HepG2 (cell line): Measurements from ENCODE around the gene ARMC8. TPM values are rescaled to one million over a fixed set of nuclear protein-coding genes. Genes with fewer than 3 reads are reported as not detected.

ENCODE experiments used
- ATAC-seq: fragments of 200-7000 bp; cut with Tn5 transposase; 3 replicates; pipeline ENCODE4 v1.9.1; 2020; ENCODE audit warnings: mild to moderate bottlenecking, moderate library complexity
- BruUV-seq: library from RNA; stranded (reverse); fragments of 400-500 nt; replicated peaks from 2 replicates; lab custom pipeline; 2021; lab: Mats Ljungman, UMichigan
- CTCF ChIA-PET: fragments of 300-600 bp; formaldehyde crosslinking; extraction: SDS; loops from one replicate; lab custom pipeline; 2021; ENCODE audit warnings: low total read pairs, inconsistent platforms, low intra/inter-chr PET ratio; lab: Yijun Ruan, JAX
- POLR2A ChIA-PET: fragments of 350-600 bp; sonication (Branson Sonifier 250); formaldehyde crosslinking; loops from one replicate; lab custom pipeline; 2020; ENCODE audit warnings: antibody characterized with exemption, inconsistent platforms; lab: Yijun Ruan, JAX
- DNase-seq: peaks from one replicate; pipeline ENCODE4 v3.0.0-alpha.2; 2015; ENCODE audit warnings: low spot score
- FAIRE-seq: peaks from 3 replicates; lab custom pipeline; 2011; peaks lifted over from hg19 to GRCh38; lab: Jason Lieb, UNC
- H2AFZ ChIP-seq: one replicate; pipeline ENCODE4 v1.6.1; 2011; ENCODE audit warnings: low read length, inconsistent platforms
- H3K27ac ChIP-seq: fragments of 300-600 bp; 3 replicates; pipeline ENCODE4 v1.8.0; 2011; ENCODE audit warnings: mixed run types, mild to moderate bottlenecking, mixed read lengths, low read length, inconsistent platforms; ENCODE audit not compliant: insufficient read depth; ENCODE audit errors: extremely low read length
- H3K27me3 ChIP-seq, 2 experiments: fragments of 200-600 bp in 1 of 2; 2 replicates in 1 of 2; 3 replicates in 1 of 2; pipeline versions ENCODE4 v1.6.0 to v1.8.0; 2011; ENCODE audit warnings: low read length in 2 of 2, mild to moderate bottlenecking in 2 of 2, moderate library complexity in 2 of 2, inconsistent platforms in 1 of 2; ENCODE audit not compliant: insufficient read depth in 2 of 2, control insufficient read depth in 1 of 2
- H3K36me3 ChIP-seq, 2 experiments: fragments of 200-600 bp in 1 of 2; replicated peaks in 1 of 2; 2 replicates in 1 of 2; 3 replicates in 1 of 2; pipeline versions ENCODE4 v1.5.1 to v1.8.0; 2011; ENCODE audit warnings: low read length in 2 of 2, inconsistent platforms in 1 of 2; ENCODE audit not compliant: insufficient read depth in 2 of 2, control insufficient read depth in 1 of 2
- H3K4me1 ChIP-seq: 2 replicates; pipeline ENCODE4 v1.5.1; 2012; ENCODE audit warnings: low read length, inconsistent platforms; ENCODE audit not compliant: insufficient read depth
- H3K4me2 ChIP-seq: 2 replicates; pipeline ENCODE4 v1.6.0; 2011; ENCODE audit warnings: low read depth, low read length, inconsistent platforms
- H3K4me3 ChIP-seq, 3 experiments: fragments of 200-600 bp in 1 of 3; sonication (generic), shearing (Covaris generic) in 1 of 3; replicated peaks in 1 of 3; 2 replicates each; pipeline ENCODE4 v1.5.1; 2011 to 2016; ENCODE audit warnings: low read length in 3 of 3, inconsistent platforms in 2 of 3, low read depth in 2 of 3, mild to moderate bottlenecking in 2 of 3, control low read depth in 1 of 3, mixed read lengths in 1 of 3; ENCODE audit not compliant: insufficient read depth in 1 of 3
- H3K79me2 ChIP-seq: one replicate; pipeline ENCODE4 v1.6.1; 2011; ENCODE audit warnings: low read length, inconsistent platforms; ENCODE audit not compliant: insufficient read depth
- H3K9ac ChIP-seq: 2 replicates; pipeline ENCODE4 v1.6.0; 2011; ENCODE audit warnings: mild to moderate bottlenecking, low read depth, low read length, inconsistent platforms; ENCODE audit not compliant: insufficient read depth
- H3K9me3 ChIP-seq: 2 replicates; pipeline ENCODE4 v1.5.1; 2012; ENCODE audit warnings: mild to moderate bottlenecking, low read length
- H4K20me1 ChIP-seq: 2 replicates; pipeline ENCODE4 v1.6.0; 2011; ENCODE audit warnings: inconsistent platforms, mild to moderate bottlenecking, low read length, moderate library complexity; ENCODE audit not compliant: insufficient read depth
- CC2D1A ChIP-seq: sonication (generic); formaldehyde crosslinking; IDR thresholded peaks from 2 replicates; pipeline ENCODE4 v1.8.1; 2023; ENCODE audit warnings: mild to moderate bottlenecking, missing genetic modification reagents
- CREB1 ChIP-seq, 2 experiments: fragments of 450-650 bp in 1 of 2; IDR thresholded peaks; 2 replicates each; pipeline ENCODE4 v1.6.1; 2016 to 2017; ENCODE audit warnings: control low read depth in 1 of 2, mild to moderate bottlenecking in 1 of 2, missing compliant biosample characterization in 1 of 2, missing genetic modification characterization in 1 of 2
- DRAP1 ChIP-seq: IDR thresholded peaks from 2 replicates; pipeline ENCODE4 v1.6.1; 2016; ENCODE audit warnings: missing genetic modification reagents, missing compliant biosample characterization
- E2F2 ChIP-seq: sonication (generic); formaldehyde crosslinking; IDR thresholded peaks from 2 replicates; pipeline ENCODE4 v1.4.0; 2020; ENCODE audit warnings: missing genetic modification reagents, borderline replicate concordance
- FIP1L1 ChIP-seq: fragments of 200-400 bp; formaldehyde crosslinking; IDR thresholded peaks from 2 replicates; pipeline ENCODE4 v1.6.1; 2018; ENCODE audit warnings: low read depth, mild to moderate bottlenecking, low read length, moderate library complexity, borderline replicate concordance; ENCODE audit not compliant: insufficient read depth
- NFATC3 ChIP-seq: sonication (generic); formaldehyde crosslinking; IDR thresholded peaks from 2 replicates; pipeline ENCODE4 v1.5.1; 2020; ENCODE audit warnings: mild to moderate bottlenecking, missing genetic modification reagents
- PHF8 ChIP-seq: sonication (generic); formaldehyde crosslinking; IDR thresholded peaks from 2 replicates; pipeline ENCODE4 v1.5.0; 2020; ENCODE audit warnings: missing genetic modification reagents
- RFX5 ChIP-seq: IDR thresholded peaks from 2 replicates; pipeline ENCODE4 v1.6.1; 2011; ENCODE audit warnings: low read depth, low read length, improper control_type of control experiment
- USF2 ChIP-seq, 2 experiments: sonication (generic) in 1 of 2; formaldehyde crosslinking in 1 of 2; IDR thresholded peaks; 2 replicates each; pipeline versions ENCODE4 v1.5.1 to v1.6.1; 2011 to 2020; ENCODE audit warnings: borderline replicate concordance in 1 of 2, low read depth in 1 of 2, low read length in 1 of 2, mild to moderate bottlenecking in 1 of 2, missing genetic modification reagents in 1 of 2, moderate library complexity in 1 of 2
- ZNF350 ChIP-seq: sonication (generic); formaldehyde crosslinking; IDR thresholded peaks from 2 replicates; pipeline ENCODE4 v1.4.0; 2020; ENCODE audit warnings: mild to moderate bottlenecking, low read depth, missing genetic modification reagents, borderline replicate concordance
- ZNF451 ChIP-seq: sonication (generic); formaldehyde crosslinking; IDR thresholded peaks from 2 replicates; pipeline ENCODE4 v1.5.0; 2020; ENCODE audit warnings: mild to moderate bottlenecking, missing genetic modification reagents
- ZNF547 ChIP-seq: sonication (generic); formaldehyde crosslinking; IDR thresholded peaks from 2 replicates; pipeline ENCODE4 v1.5.1; 2020; ENCODE audit warnings: mild to moderate bottlenecking, missing genetic modification reagents
- ZNF720 ChIP-seq: sonication (generic); formaldehyde crosslinking; IDR thresholded peaks from 2 replicates; pipeline ENCODE4 v1.4.0; 2020; ENCODE audit warnings: missing genetic modification reagents
- WGBS: methylation state at CpG from one replicate; pipeline ENCODE4 v1.1.6; 2017; ENCODE audit warnings: low lambda C conversion rate; 5-methylcytosine and 5-hydroxymethylcytosine counted together
- in situ Hi-C: cut with HindIII; loops from 2 replicates; pipeline ENCODE4 v1.10.0; 2017; ENCODE audit warnings: low pct_unique_long_range_greater_than_20kb; ENCODE audit not compliant: extremely low pct_ligation_motif_present
- intact Hi-C: fragments of 100-400 bp; cut with micrococcal nuclease; formaldehyde crosslinking; loops from one replicate; pipeline ENCODE4 v1.10.0; 2022; ENCODE audit not compliant: unreplicated experiment
- polyA plus RNA-seq, 8 experiments: library from polyadenylated mRNA; depleted of rRNA in 3 of 8; stranded (reverse) in 7 of 8; unstranded in 1 of 8; fragments of >200 nt; fragmentation: Illumina TruSeq in 4 of 8; extraction: Trizol in 4 of 8; gene quantifications; 2 replicates each; pipeline versions ENCODE4 v1.2.1 to v1.2.3, GENCODE V29; 2011 to 2016; ENCODE audit warnings: low read depth in 4 of 8, missing spikeins in 1 of 8, mixed read lengths in 1 of 8; ENCODE audit not compliant: insufficient read depth in 1 of 8
- total RNA-seq, 5 experiments: library from RNA; depleted of rRNA; stranded (reverse); fragments of >200 nt; fragmentation: Illumina TruSeq; extraction: Trizol; gene quantifications; 2 replicates each; pipeline ENCODE4 v1.2.3, GENCODE V29; 2016; ENCODE audit warnings: low read depth in 1 of 5
- TF ChIP-seq, protein P1 (sequence below): sonication (generic); formaldehyde crosslinking; IDR thresholded peaks from 2 replicates; pipeline ENCODE4 v1.8.0; 2022; ENCODE audit warnings: low read depth, missing genetic modification reagents

ARMC8 gene
- total and polyA plus RNA-seq, 2 of the 13 experiments (the other 11 are each of a cell fraction or from before 2014, with no cell fraction given), result 38.9 to 55.3 TPM

- ChIA-PET POLR2A (interaction anchor here (1.7 kb wide), 1 partner anchor 8 kb away, joined by 12 read pairs; the partner anchor contains the start of gene ARMC8), CTCF (no interaction called here)
- H2AFZ ChIP-seq, result no peak overlapping the region
- TF ChIP-seq FIP1L1 (no peak), CC2D1A (CRISPR knock-in tag) (no peak), NFATC3 (CRISPR knock-in tag) (no peak), PHF8 (CRISPR knock-in tag) (no peak), E2F2 (CRISPR knock-in tag) (no peak), CREB1 (IDR thresholded peaks at IDR 0.05) (no peak), CREB1 (CRISPR knock-in tag; IDR thresholded peaks at IDR 0.05) (no peak), ZNF720 (CRISPR knock-in tag) (no peak), RFX5 (no peak), ZNF547 (CRISPR knock-in tag) (no peak), USF2 (IDR thresholded peaks at IDR 0.05; ENCODE audit: low read depth, low read length) (no peak), USF2 (CRISPR knock-in tag; IDR thresholded peaks at IDR 0.05; ENCODE audit: borderline replicate concordance) (no peak), ZNF451 (CRISPR knock-in tag) (no peak), DRAP1 (CRISPR knock-in tag) (no peak), ZNF350 (CRISPR knock-in tag) (no peak)
- TF ChIP-seq, protein P1, sequence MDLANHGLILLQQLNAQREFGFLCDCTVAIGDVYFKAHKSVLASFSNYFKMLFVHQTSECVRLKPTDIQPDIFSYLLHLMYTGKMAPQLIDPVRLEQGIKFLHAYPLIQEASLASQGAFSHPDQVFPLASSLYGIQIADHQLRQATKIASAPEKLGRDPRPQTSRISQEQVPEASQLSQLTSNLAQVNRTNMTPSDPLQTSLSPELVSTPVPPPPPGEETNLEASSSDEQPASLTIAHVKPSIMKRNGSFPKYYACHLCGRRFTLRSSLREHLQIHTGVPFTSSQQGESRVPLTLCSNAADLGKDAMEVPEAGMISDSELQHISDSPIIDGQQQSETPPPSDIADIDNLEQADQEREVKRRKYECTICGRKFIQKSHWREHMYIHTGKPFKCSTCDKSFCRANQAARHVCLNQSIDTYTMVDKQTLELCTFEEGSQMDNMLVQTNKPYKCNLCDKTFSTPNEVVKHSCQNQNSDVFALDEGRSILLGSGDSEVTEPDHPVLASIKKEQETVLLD (CRISPR knock-in tag), result no peak
- intact Hi-C loops (no loop called here), in situ Hi-C loops (no loop called here)
- H3K79me2 ChIP-seq, result peaks cover 81% of the 10 kb centered on the region
- no peaks in the 10 kb centered on the region for H3K27me3 ChIP-seq
- ATAC-seq, result no peak
- H3K9ac ChIP-seq, result no peak overlapping the region
- peaks cover 25% of the 10 kb centered on the region for H4K20me1 ChIP-seq
- FAIRE-seq, result no peak
- no peak for DNase-seq
- 95% methylated on average over 2 of the region's 2 CpGs for WGBS
- H3K36me3 ChIP-seq, result peaks cover 0 to 11% of the 10 kb centered on the region in 2 experiments; a peak in 2 of 5 replicates
- no peaks in the 10 kb centered on the region for H3K9me3 ChIP-seq
- BruUV-seq, result no TSS peak
- H3K27ac ChIP-seq, result no peak overlapping the region
- H3K4me1 ChIP-seq, result 0 out of 2 replicates have a peak, but pooled peaks cover 9% of the 10 kb centered on the region
- no peak overlapping the region for H3K4me2 ChIP-seq
- no peak overlapping the region for H3K4me3 ChIP-seq
Observed at GRCh38 chr3:138196023-138196422, 8.9 kb downstream of the ARMC8 start.
